Stimulated activated CD8-positive, alpha-beta memory T cell treated with anti-CD3 and anti-CD28 coated beads, Interleukin-4, amount 100 ng/mL, for 48 hours (primary cell): Measurements from ENCODE around the gene FBXL3.
"Not testable (repeated sequence)": the region's sequence is repeated elsewhere in the genome, so short reads cannot be mapped to it uniquely, and the experiment has no call there.

ENCODE experiments used
- DNase-seq: peaks from one replicate; pipeline ENCODE4 v3.0.0-alpha.2; 2020

Gene FBXL3

GRCh38 chr13:77026255-77026860 is 601 bp downstream of the FBXL3 start:
- peak; percentile 79 for DNase-seq

GRCh38 chr13:77022341-77022740 is 4.6 kb downstream of the FBXL3 start:
- DNase-seq = no peak

- DNase-seq = no peak
Observed at GRCh38 chr13:77019756-77020155, 7.2 kb downstream of the FBXL3 start.

- no peak for DNase-seq
Observed at GRCh38 chr13:77016888-77017623, 9.9 kb downstream of the FBXL3 start.

- no peak for DNase-seq
Observed at GRCh38 chr13:77016251-77016812, 10.6 kb downstream of the FBXL3 start.

GRCh38 chr13:77014906-77015685 is 11.9 kb downstream of the FBXL3 start:
- DNase-seq = no peak

GRCh38 chr13:77013853-77014542 is 13.0 kb downstream of the FBXL3 start:
- no peak for DNase-seq

- not testable (repeated sequence) for DNase-seq
Observed at GRCh38 chr13:77009719-77010118, 17.2 kb downstream of the FBXL3 start.

- DNase-seq = no peak
Observed at GRCh38 chr13:77009011-77009410, 17.9 kb downstream of the FBXL3 start.

GRCh38 chr13:77008337-77008736 is 18.6 kb downstream of the FBXL3 start:
- not testable (repeated sequence) for DNase-seq

GRCh38 chr13:77002590-77003190 is 24.3 kb downstream of the FBXL3 start:
- DNase-seq = no peak

- no peak for DNase-seq
Observed at GRCh38 chr13:77001963-77002587, 24.9 kb downstream of the FBXL3 start.

GRCh38 chr13:77001540-77001939 is 25.4 kb downstream of the FBXL3 start:
- no peak for DNase-seq

- no peak for DNase-seq
Observed at GRCh38 chr13:77000475-77000874, 26.5 kb downstream of the FBXL3 start.

- no peak for DNase-seq
Observed at GRCh38 chr13:76994281-76994680, 32.7 kb downstream of the FBXL3 start.

GRCh38 chr13:76993473-76993872 is 33.5 kb downstream of the FBXL3 start:
- no peak for DNase-seq

- no peak for DNase-seq
Observed at GRCh38 chr13:76993021-76993420, 33.9 kb downstream of the FBXL3 start.

- DNase-seq = peak; percentile 41
Observed at GRCh38 chr13:76992548-76993001, 34.4 kb downstream of the FBXL3 start.

- peak; percentile 93 for DNase-seq
Observed at GRCh38 chr13:76991796-76992547, 35.0 kb downstream of the FBXL3 start, which contains the start of gene CLN5. Gene CLN5, plus strand, starts transcription at chr13:76992081. Its CDS starts 18 bp downstream, at chr13:76992099.

GRCh38 chr13:76991432-76991795 is 35.5 kb downstream of the FBXL3 start:
- DNase-seq = peak; percentile 83

- no peak for DNase-seq
Observed at GRCh38 chr13:76983676-76984075, 43.3 kb downstream of the FBXL3 start.
